SK-N-SH (cell line): ENCODE results near the gene CD72.

ENCODE experiments used
- CTCF ChIP-seq: fragments of 200-600 bp; sonication (generic); IDR thresholded peaks from 2 replicates; pipeline ENCODE4 v1.6.1; 2017; ENCODE audit warnings: antibody characterized with exemption, mild to moderate bottlenecking, moderate library complexity
- EP300 ChIP-seq, 2 experiments: IDR thresholded peaks; 2 replicates each; pipeline versions ENCODE4 v1.4.0 to v1.6.1; 2012; ENCODE audit warnings: borderline replicate concordance in 1 of 2, low read depth in 1 of 2, low read length in 1 of 2
- POLR2AphosphoS5 ChIP-seq: IDR thresholded peaks from 2 replicates; pipeline ENCODE4 v1.6.1; 2012; ENCODE audit warnings: low read depth, low read length
- RCOR1 ChIP-seq: fragments of 150-350 bp; IDR thresholded peaks from 2 replicates; pipeline ENCODE4 v1.6.1; 2017; ENCODE audit warnings: antibody characterized with exemption, low read length
- TAF1 ChIP-seq: IDR thresholded peaks from 2 replicates; pipeline ENCODE4 v1.6.1; 2012; ENCODE audit warnings: low read depth, mild to moderate bottlenecking, low read length, moderate library complexity, borderline replicate concordance

DNA sequence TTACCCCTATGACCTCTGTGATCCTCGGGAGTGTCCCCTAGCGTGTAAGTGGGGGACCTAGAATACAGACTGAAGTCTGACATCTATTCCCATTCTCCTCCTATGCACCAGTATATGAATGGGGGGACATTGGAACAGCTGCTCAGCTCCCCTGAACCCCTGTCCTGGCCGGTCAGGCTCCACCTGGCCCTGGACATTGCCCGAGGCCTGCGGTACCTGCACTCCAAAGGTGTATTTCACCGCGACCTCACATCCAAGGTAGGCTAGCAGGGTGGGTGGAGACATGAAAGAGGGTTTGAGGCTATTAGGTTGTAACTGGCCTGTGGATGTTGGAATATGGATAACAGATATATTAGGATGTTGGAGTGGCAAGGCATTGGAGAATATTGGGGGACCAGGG is 11.5 kb downstream of the CD72 start:
- TF ChIP-seq TAF1 (no peak), POLR2AphosphoS5 (no peak), EP300 (IDR thresholded peaks at IDR 0.05; ENCODE audit: borderline replicate concordance in 1 of 2, low read depth in 1 of 2, low read length in 1 of 2) (no peak), RCOR1 (no peak), CTCF (no peak)
